ENCODE data around the gene GPATCH1. TPM values are rescaled to one million over a fixed set of nuclear protein-coding genes. Genes with fewer than 3 reads are reported as not detected.

GPATCH1 gene
- total and polyA plus RNA-seq, 2 of the 13 experiments (the other 11 are each of a cell fraction or from before 2014, with no cell fraction given) = 6.8 to 6.9 TPM

- H3K4me3 ChIP-seq (replicated peaks in 1 of 3; ENCODE audit: insufficient read depth in 1 of 3, low read depth in 2 of 3, low read length in 3 of 3) = peak overlapping the region in 1 of 3 experiments; percentile 6; a peak in 1 of 6 replicates
- H3K27ac ChIP-seq (ENCODE audit: extremely low read length, insufficient read depth, low read length) = no peak overlapping the region
- TF ChIP-seq HNRNPL (IDR thresholded peaks at IDR 0.05; ENCODE audit: low read depth, low read length) = 0 out of 2 replicates have a peak, but pooled peaks have one; percentile 45
- no peak for TF ChIP-seq SETDB1 (CRISPR knock-in tag; IDR thresholded peaks at IDR 0.05; ENCODE audit: borderline replicate concordance)
- TF ChIP-seq ZNF687 (CRISPR knock-in tag; IDR thresholded peaks at IDR 0.05) = 0 out of 2 replicates have a peak, but pooled peaks have one; percentile 19
- TF ChIP-seq CC2D1A (CRISPR knock-in tag; IDR thresholded peaks at IDR 0.05) = no peak
- no peak for TF ChIP-seq KDM5A (IDR thresholded peaks at IDR 0.05; ENCODE audit: borderline replicate concordance, low read length)
- TF ChIP-seq GMEB2 (CRISPR knock-in tag; IDR thresholded peaks at IDR 0.05; ENCODE audit: low read depth) = no peak
- no peak for TF ChIP-seq ZNF883 (CRISPR knock-in tag; IDR thresholded peaks at IDR 0.05; ENCODE audit: not compliant biosample characterization)
- TF ChIP-seq ZNF256 (CRISPR knock-in tag; conservative IDR thresholded peaks at IDR 0.05) = no peak
- no peak for TF ChIP-seq NCOA1 (CRISPR knock-in tag; IDR thresholded peaks at IDR 0.05)
- TF ChIP-seq ADNP (CRISPR knock-in tag; IDR thresholded peaks at IDR 0.05) = no peak
- no peak for TF ChIP-seq NFYB (CRISPR knock-in tag; IDR thresholded peaks at IDR 0.05)
- no peak for TF ChIP-seq ZNF569 (CRISPR knock-in tag; IDR thresholded peaks at IDR 0.05; ENCODE audit: borderline replicate concordance)
- TF ChIP-seq ZBTB33 (CRISPR knock-in tag; IDR thresholded peaks at IDR 0.05) = peak; percentile 23; the same call in 1 of the 2 replicates
- peak; percentile 75 for TF ChIP-seq RBAK (CRISPR knock-in tag; IDR thresholded peaks at IDR 0.05)
- TF ChIP-seq ZFP82 (CRISPR knock-in tag; IDR thresholded peaks at IDR 0.05; ENCODE audit: borderline replicate concordance) = no peak
- TF ChIP-seq ZBTB38 (CRISPR knock-in tag; IDR thresholded peaks at IDR 0.05) = peak; percentile 65
- TF ChIP-seq ZNF530 (CRISPR knock-in tag; IDR thresholded peaks at IDR 0.05; ENCODE audit: low read depth) = no peak
These were observed 14.4 kb upstream of the GPATCH1 start for GRCh38 chr19:33066543-33066942.

More at GRCh38 chr19:33066543-33066942, 14.4 kb upstream of the GPATCH1 start:
- peak overlapping the region; percentile 20; the same call in 1 of the 2 replicates for H3K4me2 ChIP-seq (ENCODE audit: low read depth, low read length)
- FAIRE-seq = no peak
- peaks cover 21% of the 10 kb centered on the region for H4K20me1 ChIP-seq (ENCODE audit: insufficient read depth, low read length)
- H3K27me3 ChIP-seq (ENCODE audit: control insufficient read depth in 1 of 2, insufficient read depth in 2 of 2, low read length in 2 of 2) = no peaks in the 10 kb centered on the region
- CTCF ChIA-PET (ENCODE audit: low intra/inter-chr PET ratio, low total read pairs) = no interaction called here
- H3K4me1 ChIP-seq (ENCODE audit: insufficient read depth, low read length) = peaks cover 42% of the 10 kb centered on the region
- no peaks in the 10 kb centered on the region for H3K9me3 ChIP-seq (ENCODE audit: low read length)
- H3K79me2 ChIP-seq (ENCODE audit: insufficient read depth, low read length) = peaks cover 26% of the 10 kb centered on the region
- intact Hi-C loops (cut with micrococcal nuclease; ENCODE audit: unreplicated experiment) = loop anchor here (10.0 kb wide), 1 partner anchor 92 kb away; the partner anchor contains the start of genes CEP89 and FAAP24
- WGBS (ENCODE audit: low lambda C conversion rate) = 47% methylated on average over 18 of the region's 18 CpGs
- no peak overlapping the region for H3K9ac ChIP-seq (ENCODE audit: insufficient read depth, low read depth, low read length)
- in situ Hi-C loops (cut with HindIII; ENCODE audit: extremely low pct_ligation_motif_present, low pct_unique_long_range_greater_than_20kb) = no loop called here
- POLR2A ChIA-PET = interaction anchor here (1.5 to 4.5 kb wide), 2 partner anchors 25 to 29 kb away, joined by 4 to 28 read pairs; no protein-coding TSS in a partner anchor
- H3K36me3 ChIP-seq (replicated peaks in 1 of 2; ENCODE audit: control insufficient read depth in 1 of 2, insufficient read depth in 2 of 2, low read length in 2 of 2) = no peaks in the 10 kb centered on the region
- H2AFZ ChIP-seq (ENCODE audit: low read length) = no peak overlapping the region
- ATAC-seq = no peak
- BruUV-seq (replicated peaks) = no TSS peak
- DNase-seq (ENCODE audit: low spot score) = no peak
